SK-N-SH (cell line): Measurements from ENCODE around the gene ASH1L. TPM values are rescaled to one million over a fixed set of nuclear protein-coding genes. Genes with fewer than 3 reads are reported as not detected.
"Not testable (repeated sequence)": the region's sequence is repeated elsewhere in the genome, so short reads cannot be mapped to it uniquely, and the experiment has no call there.

Experiments used
- CTCF ChIA-PET: fragments of 300-600, 350-600 bp; formaldehyde crosslinking; extraction: SDS; loops from one replicate; lab custom pipeline; 2021; lab: Yijun Ruan, JAX
- POLR2A ChIA-PET: fragments of 350-600 bp; sonication (Branson Sonifier 250); formaldehyde crosslinking; extraction: SDS; loops from one replicate; lab custom pipeline; 2020; ENCODE audit warnings: antibody characterized with exemption, inconsistent platforms; lab: Yijun Ruan, JAX
- DNase-seq: peaks from one replicate; pipeline ENCODE4 v3.0.0; 2012
- H2AFZ ChIP-seq: fragments of 200-600 bp; sonication (generic); 2 replicates; pipeline ENCODE4 v1.8.1; 2016; ENCODE audit warnings: antibody characterized with exemption, mild to moderate bottlenecking, low read depth
- H3F3A ChIP-seq: fragments of 200-600 bp; sonication (generic); replicated peaks from 2 replicates; pipeline ENCODE3; 2016; ENCODE audit warnings: antibody characterized with exemption, mild to moderate bottlenecking; ENCODE audit not compliant: insufficient read depth
- H3K27ac ChIP-seq, 2 experiments: fragments of 200-500 bp in 1 of 2; fragments of 200-600 bp in 1 of 2; sonication (Bioruptor generic) in 1 of 2; sonication (generic), shearing (Covaris generic) in 1 of 2; 2 replicates each; pipeline versions ENCODE4 v1.5.1 to v1.6.1; 2014 to 2016; ENCODE audit warnings: low read depth in 2 of 2, inconsistent platforms in 1 of 2, low read length in 1 of 2, mild to moderate bottlenecking in 1 of 2, mixed read lengths in 1 of 2
- H3K27me3 ChIP-seq: fragments of 200-600 bp; sonication (generic), shearing (Covaris generic); 2 replicates; pipeline ENCODE4 v1.6.1; 2016; ENCODE audit warnings: mixed run types; ENCODE audit not compliant: insufficient read depth
- H3K36me3 ChIP-seq, 2 experiments: fragments of 200-500 bp in 1 of 2; fragments of 200-600 bp in 1 of 2; sonication (Bioruptor generic) in 1 of 2; sonication (generic) in 1 of 2; replicated peaks in 1 of 2; 2 replicates each; pipeline versions ENCODE3 to v1.5.1; 2014 to 2016; ENCODE audit warnings: low read length in 1 of 2, mild to moderate bottlenecking in 1 of 2; ENCODE audit not compliant: insufficient read depth in 2 of 2, control insufficient read depth in 1 of 2
- H3K4me1 ChIP-seq, 2 experiments: fragments of 200-500 bp in 1 of 2; fragments of 200-600 bp in 1 of 2; sonication (Bioruptor generic) in 1 of 2; sonication (generic), shearing (Covaris generic) in 1 of 2; 2 replicates each; pipeline versions ENCODE4 v1.5.1 to v1.6.1; 2014 to 2016; ENCODE audit warnings: low read depth in 1 of 2, low read length in 1 of 2, mixed run types in 1 of 2; ENCODE audit not compliant: insufficient read depth in 2 of 2, control insufficient read depth in 1 of 2
- H3K4me2 ChIP-seq: fragments of 200-600 bp; sonication (generic), shearing (Covaris generic); 2 replicates; pipeline ENCODE4 v1.6.1; 2017; ENCODE audit warnings: mixed run types
- H3K4me3 ChIP-seq, 2 experiments: fragments of 200-500 bp in 1 of 2; fragments of 200-600 bp in 1 of 2; sonication (Bioruptor generic) in 1 of 2; sonication (generic), shearing (Covaris generic) in 1 of 2; 2 replicates each; pipeline versions ENCODE4 v1.5.1 to v1.8.1; 2014 to 2016; ENCODE audit warnings: low read depth in 2 of 2, inconsistent platforms in 1 of 2, low read length in 1 of 2, mild to moderate bottlenecking in 1 of 2, mixed read lengths in 1 of 2, moderate library complexity in 1 of 2
- H3K79me2 ChIP-seq: fragments of 200-600 bp; sonication (generic); 2 replicates; pipeline ENCODE4 v1.8.1; 2017; ENCODE audit warnings: mild to moderate bottlenecking; ENCODE audit not compliant: insufficient read depth
- H3K9ac ChIP-seq: fragments of 200-600 bp; sonication (generic); 2 replicates; pipeline ENCODE4 v1.6.1; 2017; ENCODE audit warnings: mixed run types
- H3K9me2 ChIP-seq: fragments of 200-600 bp; sonication (generic); 2 replicates; pipeline ENCODE4 v1.6.1; 2017; ENCODE audit warnings: mixed run types
- H3K9me3 ChIP-seq: fragments of 200-600 bp; sonication (generic); 2 replicates; pipeline ENCODE4 v1.6.1; 2017; ENCODE audit warnings: mixed run types, mild to moderate bottlenecking, moderate library complexity
- H4K20me1 ChIP-seq: fragments of 200-600 bp; sonication (generic); 2 replicates; pipeline ENCODE4 v1.6.1; 2017; ENCODE audit warnings: mild to moderate bottlenecking, mixed run types; ENCODE audit not compliant: insufficient read depth
- WGBS: methylation state at CpG from one replicate; pipeline ENCODE4 v1.1.6; 2017; ENCODE audit warnings: low lambda C conversion rate; 5-methylcytosine and 5-hydroxymethylcytosine counted together
- polyA plus RNA-seq, 3 experiments: library from polyadenylated mRNA; depleted of rRNA; stranded (reverse); fragments of >200 nt; gene quantifications; 2 replicates each; pipeline ENCODE4 v1.2.3, GENCODE V29; 2012

ASH1L gene
- polyA plus RNA-seq, 1 of the 3 experiments (the other 2 are of a cell fraction): 13.4 TPM

DNA sequence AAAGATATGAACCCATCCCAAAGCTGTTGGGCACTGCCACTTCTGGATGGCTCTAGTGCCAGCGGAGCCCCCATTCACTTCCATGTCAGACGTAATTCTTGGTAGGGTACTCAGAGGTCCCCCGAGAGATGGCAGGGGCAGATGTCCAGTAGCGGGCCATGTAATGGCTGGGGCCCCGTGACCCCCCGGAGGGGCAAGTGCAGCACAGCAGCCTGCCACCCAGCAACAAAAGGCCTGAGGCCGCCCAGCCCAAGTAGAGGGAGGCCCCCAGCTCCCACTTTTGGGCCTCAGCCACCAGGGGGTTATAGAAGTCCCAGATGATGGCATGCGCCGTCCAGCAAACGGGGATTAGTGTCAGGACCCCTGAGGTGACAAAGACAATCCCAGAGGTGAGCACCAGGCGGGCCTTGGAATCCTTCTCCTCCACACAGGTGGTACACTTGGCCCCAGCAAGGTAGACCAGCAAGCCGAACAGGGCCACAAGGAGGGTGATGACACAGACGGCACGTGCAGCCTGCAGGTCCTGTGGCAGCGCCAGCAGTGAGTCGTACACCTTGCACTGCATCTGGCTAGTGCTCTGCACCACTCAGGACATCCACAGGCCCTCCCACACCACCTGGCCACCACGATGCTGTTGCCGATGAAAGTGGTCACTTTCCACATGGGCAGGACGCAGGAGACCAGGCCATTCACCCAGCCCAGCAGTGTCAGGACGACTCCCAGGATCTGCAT is 28.1 kb upstream of the ASH1L start:
- CTCF ChIA-PET: interaction anchor here (2.6 kb wide), 1 partner anchor 340 kb away, joined by 13 read pairs; no protein-coding TSS in a partner anchor
- H3K36me3 ChIP-seq, H3K9me3 ChIP-seq, H3K9ac ChIP-seq, H3F3A ChIP-seq, H4K20me1 ChIP-seq, H3K4me1 ChIP-seq, H3K4me2 ChIP-seq, H2AFZ ChIP-seq, H3K9me2 ChIP-seq, H3K27ac ChIP-seq, POLR2A ChIA-PET, H3K4me3 ChIP-seq, DNase-seq, H3K79me2 ChIP-seq, H3K27me3 ChIP-seq: not testable (repeated sequence)
- 97% methylated on average over 4 of the region's 20 CpGs for WGBS

DNA sequence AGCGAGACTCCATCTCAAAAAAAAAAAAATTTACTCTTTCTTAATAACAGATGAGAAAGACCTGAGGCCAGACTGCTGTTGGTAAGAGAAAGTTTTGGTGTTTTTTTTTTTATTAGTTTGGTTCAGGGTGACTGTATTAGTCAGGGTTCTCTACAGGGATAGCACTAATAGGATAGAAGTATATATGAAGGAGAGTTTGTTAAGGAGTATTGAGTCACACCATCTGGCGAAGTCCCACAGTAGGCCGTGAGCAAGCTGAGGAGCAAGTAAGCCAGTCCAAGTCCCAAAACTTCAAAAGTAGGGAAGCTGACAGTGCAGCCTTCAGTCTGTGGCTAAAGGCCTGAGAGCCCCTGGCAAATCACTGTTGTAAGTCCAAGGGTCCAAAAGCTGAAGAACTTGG is 26.7 kb upstream of the ASH1L start:
- H4K20me1 ChIP-seq, H3K27ac ChIP-seq, CTCF ChIA-PET, H3K9me2 ChIP-seq, H3K4me2 ChIP-seq, H3F3A ChIP-seq, H3K4me3 ChIP-seq, H3K36me3 ChIP-seq, H3K9me3 ChIP-seq, H3K27me3 ChIP-seq, H3K9ac ChIP-seq, DNase-seq, H3K79me2 ChIP-seq, POLR2A ChIA-PET, H3K4me1 ChIP-seq, H2AFZ ChIP-seq: not testable (repeated sequence)
- 88% methylated on average over 3 of the region's 3 CpGs for WGBS

DNA sequence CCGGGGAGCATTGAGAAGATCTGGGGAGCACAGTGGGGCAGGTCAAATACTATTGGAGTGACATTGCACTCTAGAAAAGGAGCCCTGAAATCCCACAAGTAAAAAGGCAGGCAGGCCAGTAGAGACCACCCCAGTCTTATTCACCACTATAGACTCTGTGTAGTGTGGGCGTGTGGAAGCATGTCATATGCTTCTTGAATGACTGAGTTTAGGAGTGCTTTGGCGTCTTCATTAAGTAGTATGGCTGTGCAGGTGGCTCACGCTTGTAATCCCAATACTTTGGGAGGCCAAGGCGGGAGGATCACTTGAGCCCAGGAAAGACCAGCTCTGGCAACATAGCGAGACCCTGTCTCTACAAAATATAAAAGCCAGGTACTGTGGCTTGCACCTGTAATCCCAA is 21.2 kb upstream of the ASH1L start:
- H3F3A ChIP-seq, H3K4me2 ChIP-seq, H2AFZ ChIP-seq, H3K4me3 ChIP-seq, H3K36me3 ChIP-seq, H3K9me3 ChIP-seq, H3K9me2 ChIP-seq, H3K27ac ChIP-seq, H3K4me1 ChIP-seq, POLR2A ChIA-PET, H3K9ac ChIP-seq, DNase-seq, H4K20me1 ChIP-seq, H3K79me2 ChIP-seq, H3K27me3 ChIP-seq: not testable (repeated sequence)
- CTCF ChIA-PET: interaction anchor here (1.4 to 1.6 kb wide), 2 partner anchors 8 to 333 kb away, joined by 3 to 4 read pairs; no protein-coding TSS in a partner anchor
- WGBS: 90% methylated on average over 6 of the region's 6 CpGs

DNA sequence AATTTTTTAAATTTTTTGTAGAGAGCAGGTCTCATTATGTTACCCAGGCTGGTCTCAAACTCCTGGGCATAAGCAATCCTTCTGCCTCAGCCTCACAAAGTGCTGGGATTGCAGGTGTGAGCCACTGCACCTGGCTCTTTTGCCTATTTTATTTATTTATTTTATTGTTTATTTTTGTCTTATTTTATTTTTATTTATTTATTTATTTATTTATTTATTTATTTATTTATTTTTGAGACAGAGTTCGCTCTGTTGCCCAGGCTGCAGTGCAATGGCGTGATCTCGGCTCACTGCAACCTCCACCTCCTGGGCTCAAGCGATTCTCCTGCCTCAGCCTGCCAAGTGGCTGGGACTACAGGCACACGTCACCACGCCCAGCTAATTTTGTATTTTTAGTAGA is 13.0 kb upstream of the ASH1L start:
- H3K27me3 ChIP-seq, H3K9ac ChIP-seq, H3K4me2 ChIP-seq, H3F3A ChIP-seq, H3K36me3 ChIP-seq, DNase-seq, CTCF ChIA-PET, H3K27ac ChIP-seq, H3K9me2 ChIP-seq, POLR2A ChIA-PET, H3K4me1 ChIP-seq, H2AFZ ChIP-seq, H3K4me3 ChIP-seq, H4K20me1 ChIP-seq, H3K9me3 ChIP-seq: not testable (repeated sequence)
- 98% methylated on average over 6 of the region's 6 CpGs for WGBS
- H3K79me2 ChIP-seq: peaks cover 46% of the 10 kb centered on the region
